Omental fat pad (tissue), 4 donors: ENCODE measurements around the gene TMEM130. TPM values are rescaled to one million over a fixed set of nuclear protein-coding genes. Genes with fewer than 3 reads are reported as not detected.
"Not testable (repeated sequence)": the region's sequence is repeated elsewhere in the genome, so short reads cannot be mapped to it uniquely, and the experiment has no call there.

ENCODE experiments used
- ATAC-seq: fragments of 150-250 bp; one replicate; pipeline ENCODE4 v1.9.1; 2016; ENCODE audit warnings: mild to moderate bottlenecking, moderate library complexity; ENCODE audit not compliant: low FRiP score
- DNase-seq: peaks from one replicate; pipeline ENCODE4 v3.0.0-alpha.2; 2019; ENCODE audit warnings: low spot score
- total RNA-seq, 4 donors: library from RNA; depleted of rRNA; stranded (reverse); fragments of >200 nt; gene quantifications; one replicate each; pipeline ENCODE4 v1.1.0, GENCODE V29; 2016
- TF ChIP-seq, protein P1 (sequence below), 3 donors: fragments of 450-650 bp; IDR thresholded peaks; one replicate each; pipeline ENCODE4 v1.5.1; 2016 to 2017; ENCODE audit warnings: antibody characterized with exemption in 3 of 3, mild to moderate bottlenecking in 3 of 3, moderate library complexity in 2 of 3

TMEM130 gene
- total RNA-seq, 4 donors from 2014 or later: 0.19 to 0.24 TPM; not detected in 2

DNA sequence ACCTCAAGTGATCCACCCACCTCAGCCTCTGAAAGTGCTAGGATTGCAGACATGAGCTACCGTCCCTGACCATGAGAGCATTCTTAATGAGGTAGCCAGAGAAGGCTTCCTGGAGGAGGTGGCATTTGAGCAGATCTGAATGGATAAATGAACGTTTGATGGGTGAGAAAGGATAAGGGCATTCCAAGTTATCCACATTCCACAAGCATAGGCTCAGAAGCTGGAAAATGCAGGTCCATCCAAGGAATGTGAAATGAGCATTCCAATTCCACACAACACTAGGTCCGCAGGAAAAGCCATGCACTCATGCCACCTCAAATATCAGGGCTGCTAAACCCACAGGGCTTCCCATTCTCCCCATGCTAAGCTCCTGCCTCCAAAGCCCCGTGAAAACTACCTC lies 17.0 kb downstream of the TMEM130 start:
- TF ChIP-seq, protein P1, sequence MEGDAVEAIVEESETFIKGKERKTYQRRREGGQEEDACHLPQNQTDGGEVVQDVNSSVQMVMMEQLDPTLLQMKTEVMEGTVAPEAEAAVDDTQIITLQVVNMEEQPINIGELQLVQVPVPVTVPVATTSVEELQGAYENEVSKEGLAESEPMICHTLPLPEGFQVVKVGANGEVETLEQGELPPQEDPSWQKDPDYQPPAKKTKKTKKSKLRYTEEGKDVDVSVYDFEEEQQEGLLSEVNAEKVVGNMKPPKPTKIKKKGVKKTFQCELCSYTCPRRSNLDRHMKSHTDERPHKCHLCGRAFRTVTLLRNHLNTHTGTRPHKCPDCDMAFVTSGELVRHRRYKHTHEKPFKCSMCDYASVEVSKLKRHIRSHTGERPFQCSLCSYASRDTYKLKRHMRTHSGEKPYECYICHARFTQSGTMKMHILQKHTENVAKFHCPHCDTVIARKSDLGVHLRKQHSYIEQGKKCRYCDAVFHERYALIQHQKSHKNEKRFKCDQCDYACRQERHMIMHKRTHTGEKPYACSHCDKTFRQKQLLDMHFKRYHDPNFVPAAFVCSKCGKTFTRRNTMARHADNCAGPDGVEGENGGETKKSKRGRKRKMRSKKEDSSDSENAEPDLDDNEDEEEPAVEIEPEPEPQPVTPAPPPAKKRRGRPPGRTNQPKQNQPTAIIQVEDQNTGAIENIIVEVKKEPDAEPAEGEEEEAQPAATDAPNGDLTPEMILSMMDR (IDR thresholded peaks at IDR 0.05): no peak
- ATAC-seq (no peak), DNase-seq (no peak)

DNA sequence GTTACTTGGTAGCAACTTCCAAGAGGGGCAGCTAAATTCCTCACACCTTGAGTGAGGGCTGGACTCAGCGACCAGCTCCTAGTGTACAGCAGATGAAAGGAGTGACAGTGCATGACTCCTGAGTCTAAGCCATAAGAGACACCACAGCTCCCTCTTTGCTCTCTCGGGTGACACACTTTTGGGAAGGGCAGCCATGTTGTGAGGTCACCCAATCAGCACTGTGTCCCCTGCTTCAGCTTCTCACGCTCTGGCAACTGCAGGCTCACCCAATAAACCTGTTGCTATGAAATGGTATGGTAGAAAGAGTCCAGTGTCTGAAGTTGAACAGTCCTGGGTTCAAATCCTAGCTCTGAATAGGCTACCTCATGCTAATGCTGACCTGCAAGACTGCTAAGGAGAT lies 20.9 kb downstream of the TMEM130 start:
- no peak for ATAC-seq
- DNase-seq: no peak
- TF ChIP-seq, protein P1 (IDR thresholded peaks at IDR 0.05): no peak

DNA sequence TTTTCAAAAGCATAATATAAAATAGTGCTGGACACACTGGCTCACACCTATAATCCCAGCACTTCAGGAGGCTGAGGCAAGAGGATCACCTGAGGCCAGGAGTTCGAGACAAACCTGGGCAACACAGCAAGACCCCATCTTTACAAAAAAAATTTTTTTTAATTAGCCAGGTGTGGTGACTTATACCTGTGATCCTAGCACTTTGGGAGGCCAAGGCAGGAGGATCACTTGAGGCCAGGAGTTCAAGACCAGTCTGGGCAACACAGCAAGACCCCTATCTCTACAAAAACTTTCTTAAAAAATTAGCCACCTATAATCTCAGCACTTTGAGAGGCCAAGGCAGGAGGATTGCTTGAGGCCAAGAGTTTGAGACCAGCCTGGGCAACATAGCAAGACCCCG lies 27.3 kb downstream of the TMEM130 start:
- ATAC-seq, DNase-seq: not testable (repeated sequence)

DNA sequence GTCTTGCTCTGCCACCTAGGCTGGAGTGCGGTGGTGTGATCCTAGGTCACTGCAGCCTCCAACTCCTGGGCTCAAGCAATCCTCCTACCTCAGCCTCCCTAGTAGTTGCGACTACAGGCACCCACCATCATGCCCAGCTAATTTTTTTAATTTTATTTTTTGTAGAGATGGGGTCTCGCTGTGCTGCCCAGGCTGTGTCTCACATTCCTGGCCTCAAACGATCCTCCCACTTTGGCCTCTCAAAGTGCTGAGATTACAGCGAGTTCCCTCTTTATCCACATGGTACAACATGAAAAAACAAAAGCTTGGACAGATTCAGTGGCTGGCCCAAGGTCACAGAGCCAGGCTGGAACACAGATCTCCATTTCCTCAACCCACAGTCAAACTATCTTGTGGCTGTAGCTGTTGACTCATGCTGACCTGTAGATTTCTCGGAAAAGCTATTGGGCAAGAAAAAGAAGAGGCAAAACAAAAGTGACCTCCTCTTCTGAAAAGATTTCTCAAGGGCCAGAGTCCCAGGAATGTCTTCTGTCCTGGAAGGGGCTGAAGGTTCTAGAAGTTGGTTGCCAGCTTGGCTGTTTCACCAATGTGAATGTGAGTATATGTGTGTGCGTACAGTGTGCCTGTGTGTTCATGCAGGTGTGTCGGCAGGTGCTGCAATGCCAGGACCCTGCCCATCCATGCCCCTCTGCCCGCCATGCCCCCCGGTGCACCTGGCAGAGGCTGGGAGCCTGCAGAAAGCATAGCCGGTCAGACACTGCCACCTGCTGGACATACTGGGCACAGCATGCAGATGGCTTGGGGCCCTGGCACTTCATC lies 28.4 kb downstream of the TMEM130 start:
- DNase-seq (peak; percentile 72), ATAC-seq (no peak)
- TF ChIP-seq, protein P1 (IDR thresholded peaks at IDR 0.05): peak in 2 of 3 donors; percentile 59 to 94

DNA sequence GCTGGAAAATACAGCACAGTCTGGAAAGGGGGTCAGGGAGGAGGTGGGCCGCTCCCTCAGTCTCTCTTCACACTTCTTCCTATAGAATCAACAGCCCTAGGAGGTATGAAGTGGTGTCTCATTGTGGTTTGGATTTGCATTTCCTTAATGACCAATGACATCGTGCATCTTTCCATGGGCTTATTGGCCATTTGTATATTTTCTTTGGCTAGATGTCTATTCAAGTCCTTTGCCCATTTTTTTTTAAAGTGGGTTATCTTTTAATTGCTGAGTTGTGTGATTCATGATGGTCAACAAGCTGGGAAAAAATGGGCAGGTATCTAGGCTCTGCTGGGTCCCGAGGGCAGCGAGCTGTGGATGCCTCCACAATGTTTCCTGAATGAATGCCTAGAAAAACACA lies 29.1 kb downstream of the TMEM130 start:
- no peak for ATAC-seq
- DNase-seq: no peak
- TF ChIP-seq, protein P1 (IDR thresholded peaks at IDR 0.05): no peak

DNA sequence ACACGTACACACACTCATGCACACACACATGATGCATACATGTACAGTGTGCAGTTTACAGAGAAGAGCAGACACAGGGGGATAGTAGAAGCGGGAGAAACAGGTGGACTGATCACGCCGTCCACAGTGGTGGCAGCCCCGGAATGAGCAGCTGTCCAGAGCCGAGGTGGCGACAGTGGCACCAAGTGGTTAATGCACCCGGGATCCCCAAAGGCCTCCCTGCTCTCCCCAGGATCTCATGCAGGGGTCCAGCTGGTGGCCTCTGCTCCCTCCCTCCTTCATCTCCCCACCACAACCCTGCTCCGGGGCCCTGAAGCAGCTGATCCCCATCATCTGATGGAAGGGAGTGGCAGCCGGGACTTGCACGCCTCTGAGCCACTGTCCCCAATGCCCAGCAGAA lies 29.7 kb downstream of the TMEM130 start:
- TF ChIP-seq, protein P1 (IDR thresholded peaks at IDR 0.05): no peak
- DNase-seq: no peak
- no peak for ATAC-seq

DNA sequence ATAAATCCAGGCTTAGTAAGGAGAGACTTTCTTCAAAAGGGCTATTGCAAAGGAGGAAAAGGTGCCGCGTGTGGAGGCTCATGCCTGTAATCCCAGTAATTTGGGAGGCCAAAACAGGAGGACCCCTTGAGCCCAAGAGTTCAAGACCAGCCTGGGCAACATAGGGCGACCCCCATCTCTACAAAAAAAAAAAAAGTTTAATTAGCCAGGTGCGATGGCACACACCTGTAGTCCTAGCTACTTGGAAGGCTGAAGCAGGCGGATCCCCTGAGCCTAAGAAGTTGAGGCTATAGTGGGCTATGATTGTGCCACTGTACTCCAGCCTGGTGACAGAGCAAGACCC lies 32.2 kb downstream of the TMEM130 start:
- TF ChIP-seq, protein P1 (IDR thresholded peaks at IDR 0.05): no peak
- no peak for ATAC-seq

More for the DNA sequence above, 32.2 kb downstream of the TMEM130 start:
- DNase-seq: no peak
